GM12864 (cell line): ENCODE data around the gene TMEM221.

ENCODE experiments used
- DNase-seq: peaks from one replicate; pipeline ENCODE4 v3.0.0-alpha.2; 2011; ENCODE audit warnings: low read depth
- H3K4me3 ChIP-seq: 2 replicates; pipeline ENCODE4 v1.5.1; 2011; ENCODE audit warnings: mild to moderate bottlenecking, low read depth, low read length, control low read depth
- CTCF ChIP-seq: IDR thresholded peaks from 2 replicates; pipeline ENCODE4 v1.5.1; 2011; ENCODE audit warnings: low read depth, mild to moderate bottlenecking, moderate library complexity, low read length, control low read depth, inconsistent platforms; ENCODE audit errors: missing control alignments

The TMEM221 gene

GRCh38 chr19:17471410-17472125 is 23.1 kb upstream of the TMEM221 start:
- no peak for TF ChIP-seq CTCF
- DNase-seq, result no peak
- H3K4me3 ChIP-seq, result no peak overlapping the region

GRCh38 chr19:17470068-17470841 is 21.8 kb upstream of the TMEM221 start, which contains the start of gene SLC27A1:
Gene SLC27A1, plus strand, starts transcription at chr19:17470524. Its CDS starts 17 bp downstream, at chr19:17470541.
- peak; percentile 91 for DNase-seq
- peak within 1 kb of the TSS; percentile 65 for H3K4me3 ChIP-seq
- TF ChIP-seq CTCF, result no peak

GRCh38 chr19:17469481-17470067 is 21.1 kb upstream of the TMEM221 start:
- H3K4me3 ChIP-seq, result peak overlapping the region; percentile 65
- no peak for TF ChIP-seq CTCF
- DNase-seq, result peak; percentile 81

GRCh38 chr19:17469092-17469480 is 20.6 kb upstream of the TMEM221 start:
- no peak for DNase-seq

GRCh38 chr19:17468302-17469091 is 20.0 kb upstream of the TMEM221 start:
- no peak for TF ChIP-seq CTCF
- no peak overlapping the region for H3K4me3 ChIP-seq
- no peak for DNase-seq

More at GRCh38 chr19:17469092-17469480, 20.6 kb upstream of the TMEM221 start:
- TF ChIP-seq CTCF, result no peak
- peak overlapping the region; percentile 47 for H3K4me3 ChIP-seq

GRCh38 chr19:17467471-17468301 is 19.2 kb upstream of the TMEM221 start:
- DNase-seq, result no peak
- TF ChIP-seq CTCF, result no peak

More at GRCh38 chr19:17467471-17468301, 19.2 kb upstream of the TMEM221 start:
- H3K4me3 ChIP-seq, result no peak overlapping the region
